CD1c-positive myeloid dendritic cell (primary cell): ENCODE measurements around the gene PHKG1.
A peak's percentile ranks its signal among the peaks of the same experiment; 100 is the strongest.
"Not testable (repeated sequence)": the region's sequence is repeated elsewhere in the genome, so short reads cannot be mapped to it uniquely, and the experiment has no call there.

ENCODE experiments used
- DNase-seq: peaks from one replicate; pipeline ENCODE4 v3.0.0-alpha.2; 2016; ENCODE audit errors: extremely low spot score

PHKG1 gene

DNA sequence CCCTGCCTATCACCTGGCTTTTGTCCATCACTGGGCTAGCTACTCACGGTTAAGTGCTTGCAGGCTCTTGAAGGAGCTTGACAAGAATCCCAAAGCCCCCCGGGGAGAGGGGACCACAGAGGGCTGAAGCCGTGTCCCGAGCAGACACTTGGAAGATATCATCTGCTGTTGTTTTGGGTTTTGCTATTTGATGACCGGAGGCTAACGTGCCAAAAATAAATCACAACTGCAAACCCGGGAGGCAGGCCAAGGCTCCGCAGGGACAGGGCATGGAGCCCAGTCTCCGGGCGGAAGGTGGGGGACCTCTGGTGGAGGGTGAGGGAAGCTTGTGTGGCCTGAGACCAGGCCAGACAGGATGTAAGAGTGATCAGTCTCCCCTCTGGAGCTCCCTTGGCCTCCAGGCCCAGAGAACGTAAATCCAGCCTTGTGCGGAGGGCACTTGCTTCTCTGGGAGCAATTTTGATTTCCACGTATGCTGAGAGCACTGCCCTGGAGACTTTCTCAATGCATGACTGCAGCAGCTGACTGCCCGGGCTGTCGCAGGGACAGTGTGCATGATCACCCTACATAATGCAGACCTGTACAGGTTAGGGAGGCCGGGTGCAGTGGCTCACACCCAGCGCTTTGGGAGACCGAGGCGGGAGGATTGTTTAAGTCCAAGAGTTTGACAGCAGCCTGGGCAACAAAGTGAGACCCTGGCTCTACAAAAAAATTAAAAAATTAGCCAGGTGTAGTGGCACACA, at the start of gene PHKG1:
PHKG1 (minus strand) TSS at position 164 of the 743 bp plus-strand sequence. CDS start 4,011 bp downstream, outside the sequence.
- DNase-seq = no peak

- not testable (repeated sequence) for DNase-seq
Measured at GRCh38 chr7:56131062-56131461, 38.3 kb upstream of the PHKG1 start.

DNA sequence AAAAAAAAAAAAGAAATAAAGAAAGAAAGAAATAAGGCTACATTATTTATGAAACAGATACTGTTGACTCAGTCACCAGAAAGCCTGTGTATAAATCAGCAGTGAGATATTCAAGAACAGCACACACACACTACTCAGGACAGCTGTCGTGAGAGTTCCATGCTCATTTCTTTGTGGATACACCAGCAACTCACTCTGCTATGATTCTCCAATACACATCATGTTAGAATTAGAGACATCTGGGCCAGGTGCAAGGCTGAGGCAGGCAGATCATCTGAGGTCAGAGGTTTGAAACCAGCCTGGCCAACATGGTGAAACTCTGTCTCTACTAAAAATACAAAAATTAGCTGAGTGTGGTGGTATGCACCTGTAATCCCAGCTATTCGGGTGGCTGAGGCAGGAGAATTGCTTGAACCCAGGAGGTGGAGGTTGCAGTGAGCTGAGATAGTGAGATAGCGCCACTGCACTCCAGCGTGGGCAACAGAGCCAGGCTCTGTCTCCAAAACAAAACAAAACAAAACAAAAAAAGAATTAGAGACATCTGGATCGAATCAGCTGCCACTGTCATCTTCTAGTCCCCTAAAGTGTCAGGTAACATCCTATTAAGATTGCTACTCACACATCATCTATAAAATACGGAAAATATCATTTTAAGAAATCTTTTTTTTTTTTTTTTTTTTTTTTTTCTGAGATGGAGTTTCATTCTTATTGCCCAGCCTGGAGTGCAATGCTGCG, 34.7 kb upstream of the PHKG1 start:
- DNase-seq = no peak

DNA sequence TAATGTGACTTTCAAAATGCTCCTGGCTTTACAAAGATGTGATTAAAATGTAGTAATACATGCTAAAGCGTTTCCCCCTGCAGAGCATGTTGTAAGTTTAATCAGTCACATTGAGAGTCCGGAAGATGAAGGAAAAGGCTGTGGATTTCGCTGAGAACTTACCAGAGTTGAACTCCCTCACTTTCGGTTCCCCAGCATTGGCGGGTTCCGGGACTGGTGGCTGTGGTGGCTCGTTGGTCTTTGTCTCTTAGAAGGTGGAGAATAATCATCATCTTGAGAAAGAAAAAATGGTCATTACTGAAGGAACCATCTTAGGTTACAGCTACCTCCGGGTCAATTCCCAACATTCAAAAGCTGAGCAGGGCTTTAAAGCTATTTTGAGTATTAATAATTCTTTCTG, 33.1 kb upstream of the PHKG1 start:
- DNase-seq = no peak

DNA sequence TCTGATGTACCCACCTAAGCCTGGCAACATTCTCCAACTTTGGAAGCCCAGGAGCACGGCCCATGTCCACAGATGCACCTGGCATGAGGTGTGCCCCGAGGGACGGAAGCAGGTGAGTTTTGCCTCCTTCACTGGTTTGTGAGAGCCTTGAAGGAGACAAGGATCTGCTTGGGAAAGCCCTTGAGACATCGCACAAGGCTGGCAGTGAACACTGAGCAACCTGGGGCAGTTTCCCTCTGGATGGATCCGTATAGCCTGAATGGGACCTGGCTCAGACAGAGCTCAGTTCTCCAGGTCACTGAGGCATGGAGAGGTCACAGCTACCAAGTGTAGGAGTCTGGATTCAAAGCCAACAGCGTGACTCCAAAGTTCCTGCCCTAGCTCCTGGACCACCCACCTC, 32.2 kb upstream of the PHKG1 start:
- DNase-seq = no peak

DNA sequence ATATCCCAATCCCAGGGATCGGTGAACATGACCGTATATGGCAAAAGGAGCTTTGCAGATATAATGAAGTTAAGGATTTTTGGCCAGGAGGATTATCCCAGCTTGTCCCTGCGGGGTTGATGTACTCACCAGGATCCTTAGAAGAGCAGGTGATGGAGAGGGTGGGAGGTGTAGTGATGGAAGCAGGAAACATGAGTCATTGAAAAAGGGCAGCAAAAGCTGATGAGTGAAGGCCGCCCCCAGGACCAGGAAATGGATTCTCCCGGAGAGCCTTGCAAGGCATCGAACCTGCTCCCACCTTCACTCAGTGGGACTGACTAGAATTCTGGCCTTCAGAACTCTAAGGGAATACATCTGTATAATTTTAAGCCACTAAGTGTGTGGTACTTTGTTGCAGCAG, 28.7 kb upstream of the PHKG1 start:
- no peak for DNase-seq

GRCh38 chr7:56115852-56116538, 23.2 kb upstream of the PHKG1 start, which contains the start of gene NUPR2:
NUPR2 (minus strand) TSS chr7:56116417; CDS start chr7:56116314, 103 bp downstream.
- DNase-seq = no peak

- not testable (repeated sequence) for DNase-seq
Measured at GRCh38 chr7:56112244-56112643, 19.5 kb upstream of the PHKG1 start.

- no peak for DNase-seq
Measured at GRCh38 chr7:56110611-56111010, 17.9 kb upstream of the PHKG1 start.

GRCh38 chr7:56107954-56108258, 15.2 kb upstream of the PHKG1 start:
- DNase-seq = no peak

GRCh38 chr7:56106108-56107073, 13.6 kb upstream of the PHKG1 start, which contains the start of gene CHCHD2:
CHCHD2 (minus strand) TSS chr7:56106476; CDS start chr7:56106413, 63 bp downstream.
- peak; percentile 98 for DNase-seq

- peak; percentile 52 for DNase-seq
Measured at GRCh38 chr7:56105508-56105907, 12.8 kb upstream of the PHKG1 start.

GRCh38 chr7:56104138-56104537, 11.4 kb upstream of the PHKG1 start:
- DNase-seq = not testable (repeated sequence)

DNA sequence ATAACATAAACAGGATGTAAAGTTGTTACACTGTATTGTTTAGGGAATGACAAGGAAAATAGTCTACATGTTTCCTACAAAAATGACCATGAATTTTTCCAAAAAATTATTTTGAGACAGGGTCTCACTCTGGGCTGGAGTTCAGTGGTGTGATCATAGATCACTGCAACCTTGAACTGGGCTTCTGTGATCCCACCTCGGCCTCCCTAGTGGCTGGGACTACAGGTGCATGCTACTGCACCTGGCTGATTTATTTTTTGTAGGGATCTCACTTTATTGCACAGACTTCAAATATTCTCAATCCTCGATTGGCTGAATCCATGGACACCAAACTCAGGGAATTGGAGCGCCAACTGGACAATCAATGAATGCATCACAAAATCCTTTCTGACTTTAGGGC, 6.9 kb upstream of the PHKG1 start:
- no peak for DNase-seq

DNA sequence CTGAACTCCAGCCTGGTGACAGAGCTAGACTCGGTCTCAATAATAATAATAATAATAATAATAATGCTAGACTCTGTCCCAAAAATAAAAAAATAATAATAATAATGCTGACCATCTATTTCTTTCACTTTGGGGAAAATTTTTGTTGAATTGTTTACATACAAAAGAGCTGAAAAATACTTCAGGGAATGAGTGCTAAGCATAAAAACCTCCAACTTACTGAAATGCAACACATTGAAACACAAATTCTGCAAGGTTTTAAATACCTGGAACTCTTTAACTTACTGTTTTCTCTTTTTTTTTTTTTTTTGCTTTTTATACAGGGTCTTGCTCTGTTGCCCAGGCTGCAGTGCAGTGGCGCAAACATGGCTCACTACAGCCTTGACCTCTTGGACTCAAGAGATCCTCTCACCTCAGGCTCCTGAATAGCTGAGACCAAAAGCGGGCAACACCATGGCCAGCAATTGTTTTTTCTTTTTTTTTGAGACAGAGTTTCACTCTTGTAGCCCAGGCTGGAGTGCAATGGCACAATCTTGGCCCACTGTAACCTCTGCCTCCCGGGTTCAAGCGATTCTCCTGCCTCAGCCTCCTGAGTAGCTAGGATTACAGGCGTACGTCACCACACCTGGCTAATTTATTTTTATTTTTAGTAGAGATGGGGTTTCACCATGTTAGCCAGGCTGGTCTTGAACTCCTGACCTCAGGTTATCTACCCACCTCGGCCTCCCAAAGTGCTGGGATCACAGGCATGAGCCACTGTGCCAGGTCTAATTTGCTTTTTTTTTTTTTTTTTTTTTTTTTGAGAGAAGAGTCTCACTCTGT, 5.6 kb upstream of the PHKG1 start:
- not testable (repeated sequence) for DNase-seq

GRCh38 chr7:56097700-56098099, 4.9 kb upstream of the PHKG1 start:
- DNase-seq = peak; percentile 35

- DNase-seq = not testable (repeated sequence)
Measured at GRCh38 chr7:56092388-56092787, 364 bp downstream of the PHKG1 start.

DNA sequence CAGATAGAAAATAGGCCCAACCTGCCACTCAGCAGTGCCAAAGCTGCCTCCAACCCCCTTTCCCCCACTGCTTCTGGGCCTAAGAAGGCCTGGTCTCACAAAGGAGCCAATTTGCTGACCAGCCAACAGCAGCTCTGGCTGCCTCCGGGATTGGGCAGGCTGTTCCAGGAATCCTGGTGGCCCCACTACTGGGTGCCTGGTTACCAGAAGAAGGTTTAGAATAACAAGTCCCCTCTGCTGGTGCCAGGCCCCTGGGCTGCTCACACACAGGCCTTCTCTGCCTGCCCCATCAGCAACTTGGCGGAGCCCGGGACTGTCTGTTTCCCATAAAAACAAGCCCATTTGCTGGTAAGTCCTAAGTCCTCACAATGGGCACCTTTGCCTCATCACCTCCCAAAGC, 1.2 kb downstream of the PHKG1 start:
- DNase-seq = no peak

GRCh38 chr7:56087445-56087844, 5.3 kb downstream of the PHKG1 start:
- DNase-seq = no peak

GRCh38 chr7:56086761-56087160, 6.0 kb downstream of the PHKG1 start:
- no peak for DNase-seq
